Endodermal cell (in vitro differentiated cells): ENCODE results near the gene PIK3CD. TPM values are rescaled to one million over a fixed set of nuclear protein-coding genes. Genes with fewer than 3 reads are reported as not detected.

ENCODE experiments used
- DNase-seq: peaks from one replicate; pipeline ENCODE4 v3.0.0-alpha.2; 2017
- H3K27ac ChIP-seq: 2 replicates; pipeline ENCODE4 v1.5.1; 2013; ENCODE audit warnings: mild to moderate bottlenecking, low read depth, low read length, moderate library complexity
- H3K27me3 ChIP-seq: 2 replicates; pipeline ENCODE4 v1.6.1; 2013; ENCODE audit warnings: mild to moderate bottlenecking, low read length, moderate library complexity; ENCODE audit not compliant: insufficient read depth, control insufficient read depth, poor library complexity, severe bottlenecking
- H3K36me3 ChIP-seq: 2 replicates; pipeline ENCODE4 v1.7.0; 2013; ENCODE audit warnings: mild to moderate bottlenecking, low read length, moderate library complexity; ENCODE audit not compliant: control insufficient read depth, insufficient read depth
- H3K4me1 ChIP-seq: one replicate; pipeline ENCODE4 v1.7.0; 2013; ENCODE audit warnings: low read length; ENCODE audit not compliant: control insufficient read depth, insufficient read depth
- H3K4me3 ChIP-seq: 2 replicates; pipeline ENCODE4 v1.5.1; 2013; ENCODE audit warnings: mild to moderate bottlenecking, low read length, moderate library complexity
- H3K9ac ChIP-seq: 2 replicates; pipeline ENCODE4 v1.6.1; 2013; ENCODE audit warnings: mild to moderate bottlenecking, low read length, moderate library complexity; ENCODE audit not compliant: poor library complexity, severe bottlenecking; ENCODE audit errors: extremely low read depth
- H3K9me3 ChIP-seq: 2 replicates; pipeline ENCODE4 v1.6.1; 2013; ENCODE audit warnings: mild to moderate bottlenecking, low read length, moderate library complexity; ENCODE audit not compliant: control insufficient read depth
- H3K27ac Mint-ChIP-seq: 2 replicates; pipeline ENCODE4 v1.8.0; 2020; ENCODE audit warnings: mixed read lengths
- H3K27me3 Mint-ChIP-seq: 2 replicates; pipeline ENCODE4 v1.8.0; 2021; ENCODE audit warnings: mild to moderate bottlenecking, mixed read lengths; ENCODE audit not compliant: insufficient read depth
- H3K36me3 Mint-ChIP-seq: 2 replicates; pipeline ENCODE4 v1.8.0; 2020; ENCODE audit warnings: low read depth, mixed read lengths
- H3K4me1 Mint-ChIP-seq: 2 replicates; pipeline ENCODE4 v1.8.0; 2020; ENCODE audit warnings: mixed read lengths
- H3K4me3 Mint-ChIP-seq: 2 replicates; pipeline ENCODE4 v1.8.0; 2020; ENCODE audit warnings: mild to moderate bottlenecking, moderate library complexity, mixed read lengths
- H3K9me3 Mint-ChIP-seq: 2 replicates; pipeline ENCODE4 v1.8.0; 2020; ENCODE audit warnings: mild to moderate bottlenecking, mixed read lengths
- CTCF ChIP-seq: fragments of 200-600 bp; sonication (generic); conservative IDR thresholded peaks from 2 replicates; pipeline ENCODE4 v1.5.0; 2021; ENCODE audit warnings: antibody characterized with exemption, mild to moderate bottlenecking
- WGBS, 2 experiments: methylation state at CpG; one replicate each; pipeline versions ENCODE4 v1.1.5 to v1.1.7; 2013; ENCODE audit warnings: missing lambda C conversion rate in 2 of 2, mixed read lengths in 1 of 2; ENCODE audit not compliant: insufficient coverage in 1 of 2, insufficient read length in 1 of 2; 5-methylcytosine and 5-hydroxymethylcytosine counted together
- total RNA-seq, 2 donors: library from RNA; stranded (reverse); fragmentation: NEBNext Ultra II Directional in 1 of 2; extraction: Animal tissue kit (Norgen Biotek cat#: 25700) in 1 of 2; gene quantifications; 2 replicates in 1 of 2; 3 replicates in 1 of 2; pipeline ENCODE4 v1.2.1, GENCODE V29; 2021

The PIK3CD gene
- total RNA-seq, 2 donors from 2014 or later: 13.9 to 14.2 TPM

DNA sequence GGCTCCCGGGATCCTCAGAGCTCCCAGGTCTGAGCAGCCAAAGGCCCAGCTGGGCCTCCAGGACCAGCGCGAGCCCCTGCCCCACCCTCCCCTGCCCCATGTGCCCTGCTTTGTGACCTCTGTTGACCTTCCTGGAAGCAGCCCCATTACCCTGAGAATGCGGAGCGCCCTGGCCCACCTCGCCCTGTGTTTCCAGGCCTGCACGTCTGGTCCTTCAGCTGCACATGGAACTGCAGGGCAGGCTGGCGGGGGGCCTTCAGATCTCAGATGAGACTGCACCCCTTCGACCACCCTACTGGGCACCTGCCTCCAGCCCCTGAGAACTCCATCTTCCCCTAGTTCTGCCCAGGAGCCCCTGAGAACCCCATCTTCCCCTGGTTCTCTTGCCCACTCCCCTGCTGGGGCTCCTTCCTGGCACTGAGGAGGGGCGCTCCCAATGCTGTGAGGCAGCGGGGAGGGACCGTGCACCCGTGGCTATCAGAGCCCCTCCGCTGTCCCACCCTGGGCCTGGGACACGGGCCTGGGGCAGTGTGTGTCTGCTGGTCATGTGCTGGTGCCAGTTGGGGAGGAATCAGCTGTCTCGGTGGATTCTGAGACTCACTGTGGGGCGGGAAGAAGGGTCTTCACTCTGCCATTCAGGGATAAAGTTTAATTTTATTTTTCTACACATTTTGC is 37.8 kb upstream of the PIK3CD start:
- H3K27ac Mint-ChIP-seq: no peak overlapping the region
- H3K9me3 Mint-ChIP-seq: no peaks in the 10 kb centered on the region
- Histone ChIP-seq H3K27me3 (no peaks in the 10 kb centered on the region), H3K9ac (no peak overlapping the region), H3K9me3 (no peaks in the 10 kb centered on the region), H3K4me1 (no peaks in the 10 kb centered on the region), H3K36me3 (peaks cover 6% of the 10 kb centered on the region), H3K27ac (no peak overlapping the region), H3K4me3 (no peak overlapping the region)
- 92 to 94% methylated on average over 12 to 17 of the region's 17 CpGs for WGBS, 2 experiments
- no peaks in the 10 kb centered on the region for H3K27me3 Mint-ChIP-seq
- no peak overlapping the region for H3K4me3 Mint-ChIP-seq
- H3K4me1 Mint-ChIP-seq: no peaks in the 10 kb centered on the region
- peaks cover 13% of the 10 kb centered on the region for H3K36me3 Mint-ChIP-seq
- DNase-seq: no peak
- no peak for TF ChIP-seq CTCF

DNA sequence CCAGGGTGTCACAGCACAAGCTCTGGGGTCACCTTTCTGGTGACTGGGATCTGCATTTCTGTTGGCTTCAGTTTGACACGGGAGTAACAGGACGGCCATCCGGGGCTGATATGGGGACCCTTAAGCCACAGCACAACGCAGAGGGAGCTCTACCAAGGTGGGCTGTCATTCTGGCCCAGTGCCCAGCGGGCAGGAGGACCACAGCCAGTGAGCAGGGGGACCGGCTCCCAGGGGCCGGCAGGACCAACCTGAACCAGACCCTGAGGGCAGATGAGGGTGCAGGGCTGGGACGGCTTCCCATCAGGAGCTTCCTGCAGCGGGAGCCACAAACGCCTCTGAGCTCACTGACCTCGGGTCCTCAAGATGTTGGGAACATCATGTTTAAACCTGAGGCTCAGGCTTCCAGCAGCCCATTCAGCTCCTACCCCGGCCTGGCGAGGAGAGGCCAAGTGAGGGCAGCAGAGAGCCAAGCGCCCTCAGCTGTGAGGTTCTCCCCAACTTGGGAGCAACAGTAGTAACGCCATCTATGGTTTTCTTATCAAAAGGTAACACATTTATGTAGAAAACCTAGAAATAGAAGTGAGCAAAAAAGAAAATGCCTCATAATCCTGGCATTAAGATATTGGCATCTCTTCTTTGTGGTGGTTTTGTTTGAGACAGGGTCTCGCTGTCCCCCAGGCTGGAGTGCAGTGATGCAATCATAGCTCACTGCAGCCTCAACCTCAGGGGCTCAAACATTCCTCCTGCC is 36.0 kb upstream of the PIK3CD start:
- TF ChIP-seq CTCF: peak; percentile 88
- Mint-ChIP-seq H3K27me3 (peaks cover 3% of the 10 kb centered on the region), H3K36me3 (peaks cover 8% of the 10 kb centered on the region), H3K9me3 (no peaks in the 10 kb centered on the region), H3K4me1 (no peaks in the 10 kb centered on the region), H3K27ac (no peak overlapping the region), H3K4me3 (no peak overlapping the region)
- 68 to 70% methylated on average over 15 to 16 of the region's 16 CpGs for WGBS, 2 experiments
- Histone ChIP-seq H3K9me3 (no peaks in the 10 kb centered on the region), H3K4me1 (no peaks in the 10 kb centered on the region), H3K9ac (no peak overlapping the region), H3K4me3 (no peak overlapping the region), H3K36me3 (peaks cover 6% of the 10 kb centered on the region), H3K27me3 (no peaks in the 10 kb centered on the region), H3K27ac (no peak overlapping the region)
- DNase-seq: peak; percentile 92

DNA sequence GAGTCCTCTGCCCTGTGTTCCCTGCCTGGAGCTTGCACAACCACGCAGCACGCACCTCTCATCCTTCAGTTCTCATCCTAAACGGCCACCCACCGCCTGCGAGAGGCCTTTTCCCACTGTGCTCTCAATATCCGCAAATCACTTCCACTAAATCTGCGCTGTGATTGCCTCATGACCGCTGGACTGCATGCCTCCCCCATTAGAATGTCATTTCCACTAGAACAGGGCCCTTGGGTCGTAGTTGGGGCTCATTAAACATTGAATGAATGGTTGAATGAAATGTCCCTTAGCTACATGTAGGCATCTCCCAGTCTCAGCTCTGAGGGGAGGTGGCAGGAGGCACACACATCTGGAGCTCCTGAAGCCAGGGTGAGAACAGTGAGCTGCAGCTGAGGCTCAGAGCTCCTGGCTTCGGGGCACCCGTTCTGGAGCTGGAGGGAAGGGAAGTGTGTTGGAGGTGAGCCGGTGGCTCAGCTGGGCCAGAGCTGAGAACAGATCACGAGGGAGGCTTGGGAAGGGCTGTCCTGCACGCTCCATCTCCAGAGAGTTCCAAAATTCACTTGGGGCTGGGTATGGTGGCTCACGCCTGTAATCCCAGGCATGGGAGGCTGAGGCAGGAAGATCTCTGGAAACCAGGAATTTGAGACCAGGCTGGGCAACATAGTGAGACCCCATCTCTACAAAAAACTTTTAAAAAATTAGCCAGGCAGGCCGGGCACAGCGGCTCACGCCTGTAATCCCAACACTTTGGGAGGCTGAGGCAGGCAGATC is 32.4 kb upstream of the PIK3CD start:
- Histone ChIP-seq H3K9me3 (no peaks in the 10 kb centered on the region), H3K4me1 (no peaks in the 10 kb centered on the region), H3K27ac (no peak overlapping the region), H3K36me3 (no peaks in the 10 kb centered on the region), H3K4me3 (no peak overlapping the region), H3K9ac (no peak overlapping the region), H3K27me3 (no peaks in the 10 kb centered on the region)
- no peak for TF ChIP-seq CTCF
- no peaks in the 10 kb centered on the region for H3K9me3 Mint-ChIP-seq
- WGBS, 2 experiments: 88 to 94% methylated on average over 13 to 18 of the region's 18 CpGs
- peaks cover 3% of the 10 kb centered on the region for H3K27me3 Mint-ChIP-seq
- no peak for DNase-seq
- no peak overlapping the region for H3K27ac Mint-ChIP-seq
- no peaks in the 10 kb centered on the region for H3K4me1 Mint-ChIP-seq
- no peak overlapping the region for H3K4me3 Mint-ChIP-seq
- no peaks in the 10 kb centered on the region for H3K36me3 Mint-ChIP-seq
